OCI-LY7 (cell line): Measurements from ENCODE around the gene TP53BP1. TPM values are rescaled to one million over a fixed set of nuclear protein-coding genes. Genes with fewer than 3 reads are reported as not detected.

ENCODE experiments used
- BruUV-seq: library from RNA; stranded (reverse); fragments of 400-500 nt; replicated peaks from 2 replicates; lab custom pipeline; 2021; lab: Mats Ljungman, UMichigan
- CTCF ChIA-PET: fragments of 300-600 bp; sonication (Branson Sonifier 250); formaldehyde crosslinking; loops from one replicate; lab custom pipeline; 2022; ENCODE audit warnings: antibody characterized with exemption; ENCODE audit not compliant: unreplicated experiment; lab: Charles Lee
- POLR2A ChIA-PET: fragments of 300-600 bp; sonication (Branson Sonifier 250); formaldehyde crosslinking; loops from one replicate; lab custom pipeline; 2022; ENCODE audit warnings: antibody characterized with exemption; lab: Charles Lee
- DNase-seq: peaks from one replicate; pipeline ENCODE4 v3.0.0-alpha.2; 2015; ENCODE audit warnings: low spot score
- H2AFZ ChIP-seq: fragments of 200-600 bp; sonication (generic), shearing (Covaris generic); 2 replicates; pipeline ENCODE4 v1.6.1; 2014; ENCODE audit warnings: mild to moderate bottlenecking, antibody characterized with exemption, low read length, moderate library complexity
- H3K27ac ChIP-seq: fragments of 200-600 bp; sonication (generic); 2 replicates; pipeline ENCODE4 v1.5.1; 2014; ENCODE audit warnings: mixed run types, low read depth, mild to moderate bottlenecking, moderate library complexity, low read length, inconsistent platforms; ENCODE audit not compliant: poor library complexity, severe bottlenecking
- H3K36me3 ChIP-seq: fragments of 200-600 bp; sonication (generic); 2 replicates; pipeline ENCODE4 v1.6.1; 2014; ENCODE audit warnings: mild to moderate bottlenecking, antibody characterized with exemption, low read length, moderate library complexity, mixed read lengths; ENCODE audit not compliant: insufficient read depth
- H3K4me1 ChIP-seq: fragments of 200-600 bp; sonication (generic); 2 replicates; pipeline ENCODE4 v1.5.1; 2014; ENCODE audit warnings: mild to moderate bottlenecking, low read length; ENCODE audit not compliant: insufficient read depth, poor library complexity, severe bottlenecking
- H3K4me2 ChIP-seq: fragments of 200-600 bp; sonication (generic); 2 replicates; pipeline ENCODE4 v1.6.1; 2014; ENCODE audit warnings: mild to moderate bottlenecking, low read length
- H3K4me3 ChIP-seq: fragments of 200-600 bp; sonication (generic); 2 replicates; pipeline ENCODE4 v1.5.1; 2014; ENCODE audit warnings: mild to moderate bottlenecking, low read depth, low read length; ENCODE audit not compliant: poor library complexity, severe bottlenecking
- H3K79me2 ChIP-seq: fragments of 200-600 bp; sonication (generic); 2 replicates; pipeline ENCODE4 v1.6.1; 2016; ENCODE audit warnings: low read depth, mild to moderate bottlenecking, low read length, moderate library complexity, mixed read lengths; ENCODE audit not compliant: insufficient read depth
- H3K9me2 ChIP-seq: fragments of 200-600 bp; sonication (generic); 2 replicates; pipeline ENCODE4 v1.6.1; 2016; ENCODE audit warnings: mild to moderate bottlenecking, low read length, mixed read lengths; ENCODE audit not compliant: insufficient read depth
- H3K9me3 ChIP-seq: fragments of 200-600 bp; sonication (generic); 2 replicates; pipeline ENCODE4 v1.6.1; 2014; ENCODE audit warnings: mild to moderate bottlenecking, mixed run types, low read length, mixed read lengths
- H4K20me1 ChIP-seq: fragments of 200-600 bp; sonication (generic); 2 replicates; pipeline ENCODE4 v1.6.1; 2014; ENCODE audit warnings: mild to moderate bottlenecking, antibody characterized with exemption, low read length, moderate library complexity, mixed read lengths; ENCODE audit not compliant: insufficient read depth
- CTCF ChIP-seq: fragments of 200-600 bp; sonication (generic); conservative IDR thresholded peaks from 2 replicates; pipeline ENCODE4 v1.5.1; 2014; ENCODE audit warnings: mild to moderate bottlenecking, antibody characterized with exemption, low read length, moderate library complexity, mixed read lengths
- EZH2phosphoT487 ChIP-seq: fragments of 200-600 bp; sonication (generic); IDR thresholded peaks from 2 replicates; pipeline ENCODE4 v1.6.1; 2018; ENCODE audit warnings: low read depth, borderline replicate concordance, mild to moderate bottlenecking, mixed run types, antibody characterized with exemption, low read length, moderate library complexity, mixed read lengths
- intact Hi-C: fragments of 100-400 bp; cut with micrococcal nuclease; formaldehyde crosslinking; loops from one replicate; pipeline ENCODE4 v1.10.0; 2022; ENCODE audit not compliant: unreplicated experiment
- total RNA-seq, 2 experiments: library from RNA; depleted of rRNA in 1 of 2; stranded (reverse); fragments of >200 nt in 1 of 2; shearing (Covaris generic) in 1 of 2; gene quantifications; 2 replicates each; pipeline ENCODE4 v1.2.3, GENCODE V29; 2014 to 2022

Gene TP53BP1
- total RNA-seq, 2 experiments from 2014 or later, result 51.8 to 69.3 TPM

DNA sequence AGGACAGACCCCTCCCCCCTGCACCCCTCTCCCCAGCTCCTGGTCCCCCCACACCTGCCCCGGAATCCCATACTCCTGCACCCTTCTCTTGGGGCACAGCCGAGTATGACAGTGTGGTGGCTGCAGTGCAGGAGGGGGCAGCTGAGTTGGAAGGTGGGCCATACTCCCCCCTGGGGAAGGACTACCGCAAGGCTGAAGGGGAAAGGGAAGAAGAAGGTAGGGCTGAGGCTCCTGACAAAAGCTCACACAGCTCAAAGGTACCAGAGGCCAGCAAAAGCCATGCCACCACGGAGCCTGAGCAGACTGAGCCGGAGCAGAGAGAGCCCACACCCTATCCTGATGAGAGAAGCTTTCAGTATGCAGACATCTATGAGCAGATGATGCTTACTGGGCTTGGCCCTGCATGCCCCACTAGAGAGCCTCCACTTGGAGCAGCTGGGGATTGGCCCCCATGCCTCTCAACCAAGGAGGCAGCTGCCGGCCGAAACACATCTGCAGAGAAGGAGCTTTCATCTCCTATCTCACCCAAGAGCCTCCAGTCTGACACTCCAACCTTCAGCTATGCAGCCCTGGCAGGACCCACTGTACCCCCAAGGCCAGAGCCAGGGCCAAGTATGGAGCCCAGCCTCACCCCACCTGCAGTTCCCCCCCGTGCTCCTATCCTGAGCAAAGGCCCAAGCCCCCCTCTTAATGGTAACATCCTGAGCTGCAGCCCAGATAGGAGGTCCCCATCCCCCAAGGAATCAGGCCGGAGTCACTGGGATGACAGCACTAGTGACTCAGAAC is 34.3 kb upstream of the TP53BP1 start:
- Histone ChIP-seq H3K4me1 (peaks cover 13% of the 10 kb centered on the region), H3K4me2 (no peak overlapping the region), H3K79me2 (no peaks in the 10 kb centered on the region), H4K20me1 (no peaks in the 10 kb centered on the region), H3K4me3 (no peak overlapping the region), H3K36me3 (peaks cover 5% of the 10 kb centered on the region; the same call in 1 of the 2 replicates), H3K9me3 (no peaks in the 10 kb centered on the region), H3K27ac (no peak overlapping the region), H3K9me2 (no peaks in the 10 kb centered on the region), H2AFZ (no peak overlapping the region)
- POLR2A ChIA-PET, result interaction anchor here (0.6 kb wide), 1 partner anchor 298 kb away, joined by 5 read pairs; the partner anchor contains the start of gene MFAP1
- no TSS peak for BruUV-seq
- TF ChIP-seq EZH2phosphoT487 (no peak), CTCF (no peak)
- no peak for DNase-seq
- CTCF ChIA-PET, result no interaction called here
- intact Hi-C loops, result no loop called here

DNA sequence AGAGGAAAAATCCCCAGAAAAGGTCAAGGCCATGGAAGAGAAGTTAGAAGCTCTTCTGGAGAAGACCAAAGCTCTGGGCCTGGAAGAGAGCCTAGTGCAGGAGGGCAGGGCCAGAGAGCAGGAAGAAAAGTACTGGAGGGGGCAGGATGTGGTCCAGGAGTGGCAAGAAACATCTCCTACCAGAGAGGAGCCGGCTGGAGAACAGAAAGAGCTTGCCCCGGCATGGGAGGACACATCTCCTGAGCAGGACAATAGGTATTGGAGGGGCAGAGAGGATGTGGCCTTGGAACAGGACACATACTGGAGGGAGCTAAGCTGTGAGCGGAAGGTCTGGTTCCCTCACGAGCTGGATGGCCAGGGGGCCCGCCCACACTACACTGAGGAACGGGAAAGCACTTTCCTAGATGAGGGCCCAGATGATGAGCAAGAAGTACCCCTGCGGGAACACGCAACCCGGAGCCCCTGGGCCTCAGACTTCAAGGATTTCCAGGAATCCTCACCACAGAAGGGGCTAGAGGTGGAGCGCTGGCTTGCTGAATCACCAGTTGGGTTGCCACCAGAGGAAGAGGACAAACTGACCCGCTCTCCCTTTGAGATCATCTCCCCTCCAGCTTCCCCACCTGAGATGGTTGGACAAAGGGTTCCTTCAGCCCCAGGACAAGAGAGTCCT is 33.4 kb upstream of the TP53BP1 start:
- no peak overlapping the region for H3K4me2 ChIP-seq
- ChIA-PET POLR2A (interaction anchor here (0.6 kb wide), 1 partner anchor 20 kb away, joined by 4 read pairs; no protein-coding TSS in a partner anchor), CTCF (no interaction called here)
- H3K36me3 ChIP-seq, result peaks cover 5% of the 10 kb centered on the region; the same call in 1 of the 2 replicates
- no peak for DNase-seq
- H3K4me3 ChIP-seq, result no peak overlapping the region
- no peaks in the 10 kb centered on the region for H3K79me2 ChIP-seq
- H3K4me1 ChIP-seq, result peaks cover 13% of the 10 kb centered on the region
- BruUV-seq, result no TSS peak
- no peaks in the 10 kb centered on the region for H3K9me2 ChIP-seq
- H3K9me3 ChIP-seq, result no peaks in the 10 kb centered on the region
- no peak overlapping the region for H3K27ac ChIP-seq
- intact Hi-C loops, result no loop called here
- H4K20me1 ChIP-seq, result no peaks in the 10 kb centered on the region
- TF ChIP-seq EZH2phosphoT487 (no peak), CTCF (no peak)
- H2AFZ ChIP-seq, result no peak overlapping the region
